ENCODE results near the gene MSANTD3. TPM values are rescaled to one million over a fixed set of nuclear protein-coding genes. Genes with fewer than 3 reads are reported as not detected.
A peak's percentile ranks its signal among the peaks of the same experiment; 100 is the strongest.

MSANTD3 gene
- total and polyA plus RNA-seq, 9 of the 15 experiments (the other 6 are each of a cell fraction or from before 2014, with no cell fraction given), result 9.4 to 28.7 (median 22.3) TPM

GRCh38 chr9:100428871-100429654 lies 2.1 kb downstream of the MSANTD3 start (continued):
- no peak for TF ChIP-seq ZNF277 (CRISPR knock-in tag; IDR thresholded peaks at IDR 0.05; ENCODE audit: borderline replicate concordance)
- no peak for TF ChIP-seq ZNF668 (CRISPR knock-in tag; IDR thresholded peaks at IDR 0.05)
- no peak for TF ChIP-seq E2F8 (IDR thresholded peaks at IDR 0.05; ENCODE audit: low read depth, partially characterized antibody)
- no peak for TF ChIP-seq ZNF197 (CRISPR knock-in tag; IDR thresholded peaks at IDR 0.05; ENCODE audit: low read depth)
- TF ChIP-seq HMG20B (CRISPR knock-in tag; IDR thresholded peaks at IDR 0.05), result no peak
- no peak for TF ChIP-seq ZNF561 (CRISPR knock-in tag; conservative IDR thresholded peaks at IDR 0.05)
- TF ChIP-seq GABPA (tag; conservative IDR thresholded peaks at IDR 0.05; ENCODE audit: low read depth), result no peak
- TF ChIP-seq KDM2B (CRISPR knock-in tag; IDR thresholded peaks at IDR 0.05), result no peak
- TF ChIP-seq FOXA1 (IDR thresholded peaks at IDR 0.05; ENCODE audit: borderline replicate concordance), result no peak
- no peak for TF ChIP-seq ZNF280A (IDR thresholded peaks at IDR 0.05; ENCODE audit: low read depth, partially characterized antibody)
- TF ChIP-seq KLF1 (tag; IDR thresholded peaks at IDR 0.05), result no peak
- 0 out of 2 replicates have a peak, but pooled peaks have one; percentile 25 for TF ChIP-seq TEAD4 (IDR thresholded peaks at IDR 0.05; ENCODE audit: low read length)
- TF ChIP-seq TEAD4 (CRISPR knock-in tag; IDR thresholded peaks at IDR 0.05; ENCODE audit: borderline replicate concordance), result no peak
- TF ChIP-seq ZBTB49 (CRISPR knock-in tag; IDR thresholded peaks at IDR 0.05; ENCODE audit: borderline replicate concordance), result no peak
- TF ChIP-seq JUN (IDR thresholded peaks at IDR 0.05; ENCODE audit: borderline replicate concordance, low read depth, low read length), result peak; percentile 88
- TF ChIP-seq JUN (CRISPR knock-in tag; IDR thresholded peaks at IDR 0.05; ENCODE audit: borderline replicate concordance), result no peak
- TF ChIP-seq ZNF324 (CRISPR knock-in tag; IDR thresholded peaks at IDR 0.05), result no peak
- TF ChIP-seq MYNN (IDR thresholded peaks at IDR 0.05), result no peak
- no peak for TF ChIP-seq MYNN (CRISPR knock-in tag; IDR thresholded peaks at IDR 0.05)

Measured in K562 (cell line).